Measurements from ENCODE around the gene LSM14B.

The LSM14B gene

GRCh38 chr20:62133051-62133845 is 11.0 kb downstream of the LSM14B start:
- no peak for DNase-seq (ENCODE audit: low spot score)

- DNase-seq (ENCODE audit: low spot score) = no peak
Observed at GRCh38 chr20:62133864-62134263, 11.6 kb downstream of the LSM14B start.

GRCh38 chr20:62134735-62135231 is 12.5 kb downstream of the LSM14B start:
- no peak for DNase-seq (ENCODE audit: low spot score)

- no peak for DNase-seq (ENCODE audit: low spot score)
Observed at GRCh38 chr20:62135573-62136266, 13.4 kb downstream of the LSM14B start.

GRCh38 chr20:62136283-62137091 is 14.2 kb downstream of the LSM14B start:
- peak; percentile 76 for DNase-seq (ENCODE audit: low spot score)

- DNase-seq (ENCODE audit: low spot score) = no peak
Observed at GRCh38 chr20:62137092-62137384, 14.8 kb downstream of the LSM14B start.

- DNase-seq (ENCODE audit: low spot score) = no peak
Observed at GRCh38 chr20:62137478-62138203, 15.4 kb downstream of the LSM14B start.

GRCh38 chr20:62138204-62138543 is 15.9 kb downstream of the LSM14B start:
- no peak for DNase-seq (ENCODE audit: low spot score)

GRCh38 chr20:62138912-62139311 is 16.6 kb downstream of the LSM14B start:
- DNase-seq (ENCODE audit: low spot score) = no peak

- no peak for DNase-seq (ENCODE audit: low spot score)
Observed at GRCh38 chr20:62139636-62140035, 17.4 kb downstream of the LSM14B start.

GRCh38 chr20:62141043-62141396 is 18.7 kb downstream of the LSM14B start:
- no peak for DNase-seq (ENCODE audit: low spot score)

- peak; percentile 67 for DNase-seq (ENCODE audit: low spot score)
Observed at GRCh38 chr20:62141397-62142251, 19.3 kb downstream of the LSM14B start.

GRCh38 chr20:62142252-62143080 is 20.2 kb downstream of the LSM14B start:
- no peak for DNase-seq (ENCODE audit: low spot score)

- peak; percentile 97 for DNase-seq (ENCODE audit: low spot score)
Observed at GRCh38 chr20:62143081-62143956, 21.0 kb downstream of the LSM14B start, which contains the start of the genes PSMA7 and SS18L1. Gene PSMA7, minus strand, starts transcription at chr20:62143394. Its CDS starts 91 bp downstream, at chr20:62143303. Gene SS18L1, plus strand, starts transcription at chr20:62143769. Its CDS starts 52 bp downstream, at chr20:62143821.

GRCh38 chr20:62143957-62144825 is 21.9 kb downstream of the LSM14B start:
- peak; percentile 89 for DNase-seq (ENCODE audit: low spot score)

- DNase-seq (ENCODE audit: low spot score) = no peak
Observed at GRCh38 chr20:62145688-62146018, 23.4 kb downstream of the LSM14B start.

- DNase-seq (ENCODE audit: low spot score) = no peak
Observed at GRCh38 chr20:62146019-62146755, 23.9 kb downstream of the LSM14B start.

- DNase-seq (ENCODE audit: low spot score) = no peak
Observed at GRCh38 chr20:62147125-62147524, 24.9 kb downstream of the LSM14B start.

All from HuH-7.5 (cell line).